ENCODE measurements around the gene CLMP.

- TF ChIP-seq E2F6 (IDR thresholded peaks at IDR 0.05; ENCODE audit: borderline replicate concordance, low read depth) (no peak), FOSB (CRISPR knock-in tag; IDR thresholded peaks at IDR 0.05) (no peak), POLR2A (IDR thresholded peaks at IDR 0.05; ENCODE audit: low read length) (no peak), POLR2AphosphoS2 (conservative IDR thresholded peaks at IDR 0.05; ENCODE audit: low read length) (no peak), CHD4 (IDR thresholded peaks at IDR 0.05; ENCODE audit: borderline replicate concordance) (no peak), CTCF (IDR thresholded peaks at IDR 0.05) (no peak), MAZ (IDR thresholded peaks at IDR 0.05; ENCODE audit: borderline replicate concordance, low read depth, low read length) (no peak)
Measured at GRCh38 chr11:123180166-123180565, 14.9 kb downstream of the CLMP start.
